Smooth muscle cell (in vitro differentiated cells): ENCODE measurements around the gene STRN3. TPM values are rescaled to one million over a fixed set of nuclear protein-coding genes. Genes with fewer than 3 reads are reported as not detected.

Experiments
- DNase-seq: peaks from one replicate; lab custom pipeline; 2025; ENCODE audit not compliant: unreplicated experiment; lab: John Stamatoyannopoulos, UW
- H2AFZ ChIP-seq: fragments of 200-600 bp; sonication (generic); 2 replicates; pipeline ENCODE4 v1.6.0; 2016; ENCODE audit warnings: antibody characterized with exemption, low read depth, mild to moderate bottlenecking
- H3F3A ChIP-seq: fragments of 200-600 bp; sonication (generic); 2 replicates; pipeline ENCODE4 v1.6.0; 2017; ENCODE audit warnings: antibody characterized with exemption, low read depth
- H3K27ac ChIP-seq: fragments of 200-600 bp; sonication (generic); 2 replicates; pipeline ENCODE4 v1.5.1; 2016; ENCODE audit warnings: low read depth, mild to moderate bottlenecking
- H3K27me3 ChIP-seq: fragments of 200-600 bp; sonication (generic); 2 replicates; pipeline ENCODE4 v1.6.1; 2016; ENCODE audit warnings: low read depth, mild to moderate bottlenecking
- H3K36me3 ChIP-seq: fragments of 200-600 bp; sonication (generic); 2 replicates; pipeline ENCODE4 v1.5.1; 2016; ENCODE audit warnings: low read depth
- H3K4me1 ChIP-seq: fragments of 200-600 bp; sonication (generic); 2 replicates; pipeline ENCODE4 v1.5.1; 2016; ENCODE audit warnings: low read depth
- H3K4me2 ChIP-seq: fragments of 200-600 bp; sonication (generic); 2 replicates; pipeline ENCODE4 v1.6.0; 2016; ENCODE audit warnings: mild to moderate bottlenecking
- H3K4me3 ChIP-seq: fragments of 200-600 bp; sonication (generic); 2 replicates; pipeline ENCODE4 v1.5.1; 2016; ENCODE audit warnings: mild to moderate bottlenecking
- H3K79me2 ChIP-seq: fragments of 200-600 bp; sonication (generic); 2 replicates; pipeline ENCODE4 v1.6.0; 2016; ENCODE audit warnings: low read depth, mild to moderate bottlenecking
- H3K9ac ChIP-seq: fragments of 200-600 bp; sonication (generic); 2 replicates; pipeline ENCODE4 v1.6.0; 2016; ENCODE audit warnings: low read depth
- H3K9me3 ChIP-seq: fragments of 200-600 bp; sonication (generic); replicated peaks from 2 replicates; pipeline ENCODE4 v1.5.1; 2016; ENCODE audit warnings: low read depth
- H4K20me1 ChIP-seq: fragments of 200-600 bp; sonication (generic); 2 replicates; pipeline ENCODE4 v1.6.0; 2016; ENCODE audit warnings: low read depth
- CTCF ChIP-seq: fragments of 200-600 bp; sonication (generic); IDR thresholded peaks from 2 replicates; pipeline ENCODE4 v1.5.1; 2017; ENCODE audit warnings: borderline replicate concordance, mild to moderate bottlenecking, antibody characterized with exemption; ENCODE audit not compliant: insufficient read depth, poor library complexity, severe bottlenecking
- WGBS: methylation state at CpG from one replicate; pipeline ENCODE4 v1.1.7; 2016; ENCODE audit warnings: low lambda C conversion rate; 5-methylcytosine and 5-hydroxymethylcytosine counted together
- polyA plus RNA-seq: library from polyadenylated mRNA; unstranded; fragments of >200 nt; fragmentation: Nextera tagmentation; extraction: Ambion mirVana; gene quantifications from 2 replicates; pipeline ENCODE4 v1.2.1, GENCODE V29; 2016
- total RNA-seq: library from RNA; depleted of rRNA; stranded (reverse); fragments of >200 nt; gene quantifications from 2 replicates; pipeline ENCODE4 v1.2.3, GENCODE V29; 2014

STRN3 gene
- total and polyA plus RNA-seq, 2 experiments from 2014 or later: 6.8 to 43.6 TPM

DNA sequence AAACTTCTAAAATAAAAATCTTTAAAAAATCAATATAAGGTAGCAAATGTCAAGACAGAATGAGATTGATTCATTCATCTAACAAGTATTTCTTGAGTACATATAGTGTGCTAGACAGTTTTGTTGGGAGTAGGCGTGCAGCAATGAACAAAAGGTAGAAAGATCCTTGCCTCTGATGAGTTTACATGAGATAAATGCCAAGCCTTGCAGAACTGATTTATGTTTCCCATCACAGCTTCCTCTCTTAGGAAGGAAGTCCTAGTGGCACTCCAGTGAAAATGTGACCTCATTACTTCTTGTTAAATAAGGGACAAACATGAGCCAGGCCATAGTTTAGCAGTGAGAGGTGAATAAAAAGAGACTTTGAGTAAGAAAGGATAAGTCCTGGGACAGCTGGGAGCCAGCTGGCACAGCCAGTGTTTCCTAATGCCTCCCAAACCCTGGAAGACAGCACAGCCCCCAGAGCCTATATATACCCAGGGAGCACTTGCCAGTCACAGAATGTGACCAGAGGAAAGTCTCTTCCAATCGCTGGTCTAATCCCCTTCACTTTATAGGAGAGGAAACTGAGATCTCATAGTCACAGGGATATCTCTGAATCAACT lies 156.5 kb downstream of the STRN3 start:
- H3K36me3 ChIP-seq: no peaks in the 10 kb centered on the region
- peaks cover 34% of the 10 kb centered on the region for H3K27me3 ChIP-seq
- H3K9me3 ChIP-seq: no peaks in the 10 kb centered on the region
- WGBS: 75% methylated on average over 2 of the region's 2 CpGs
- no peak overlapping the region for H2AFZ ChIP-seq
- DNase-seq: no peak
- H3K79me2 ChIP-seq: no peaks in the 10 kb centered on the region
- no peak overlapping the region for H3K9ac ChIP-seq
- H3K4me3 ChIP-seq: no peak overlapping the region
- H3K4me1 ChIP-seq: peaks cover 4% of the 10 kb centered on the region
- H3K27ac ChIP-seq: no peak overlapping the region
- H3K4me2 ChIP-seq: no peak overlapping the region
- H3F3A ChIP-seq: no peaks in the 10 kb centered on the region
- H4K20me1 ChIP-seq: no peaks in the 10 kb centered on the region
- no peak for TF ChIP-seq CTCF

- Histone ChIP-seq H3K4me3 (no peak overlapping the region), H3K27ac (no peak overlapping the region), H3K27me3 (peaks cover 25% of the 10 kb centered on the region), H3K4me2 (no peak overlapping the region), H3K36me3 (no peaks in the 10 kb centered on the region), H3F3A (no peaks in the 10 kb centered on the region), H2AFZ (no peak overlapping the region), H3K9me3 (no peaks in the 10 kb centered on the region), H4K20me1 (no peaks in the 10 kb centered on the region), H3K4me1 (no peaks in the 10 kb centered on the region), H3K9ac (no peak overlapping the region), H3K79me2 (no peaks in the 10 kb centered on the region)
- WGBS: 93% methylated on average over 5 of the region's 5 CpGs
- no peak for DNase-seq
- no peak for TF ChIP-seq CTCF
These were observed 157.4 kb downstream of the STRN3 start for GRCh38 chr14:30868736-30869135.

- no peak overlapping the region for H3K9ac ChIP-seq
- H3K4me3 ChIP-seq: no peak overlapping the region
- no peaks in the 10 kb centered on the region for H3F3A ChIP-seq
- no peaks in the 10 kb centered on the region for H3K79me2 ChIP-seq
- DNase-seq: no peak
- H3K4me1 ChIP-seq: no peaks in the 10 kb centered on the region
- no peaks in the 10 kb centered on the region for H3K36me3 ChIP-seq
- H3K27me3 ChIP-seq: no peaks in the 10 kb centered on the region
- 85% methylated on average over 5 of the region's 5 CpGs for WGBS
- H3K27ac ChIP-seq: no peak overlapping the region
- H4K20me1 ChIP-seq: no peaks in the 10 kb centered on the region
- TF ChIP-seq CTCF: no peak
- no peak overlapping the region for H2AFZ ChIP-seq
- no peak overlapping the region for H3K4me2 ChIP-seq
- H3K9me3 ChIP-seq: no peaks in the 10 kb centered on the region
These were observed 161.2 kb downstream of the STRN3 start for GRCh38 chr14:30864934-30865333.

- no peaks in the 10 kb centered on the region for H3K36me3 ChIP-seq
- WGBS: 0% methylated on average over 1 of the region's 1 CpG
- no peak overlapping the region for H2AFZ ChIP-seq
- no peak overlapping the region for H3K4me3 ChIP-seq
- H3K27me3 ChIP-seq: no peaks in the 10 kb centered on the region
- no peak for DNase-seq
- H4K20me1 ChIP-seq: no peaks in the 10 kb centered on the region
- H3K9ac ChIP-seq: no peak overlapping the region
- no peaks in the 10 kb centered on the region for H3K4me1 ChIP-seq
- no peaks in the 10 kb centered on the region for H3K79me2 ChIP-seq
- no peak for TF ChIP-seq CTCF
- H3F3A ChIP-seq: no peaks in the 10 kb centered on the region
- H3K27ac ChIP-seq: no peak overlapping the region
- no peaks in the 10 kb centered on the region for H3K9me3 ChIP-seq
- no peak overlapping the region for H3K4me2 ChIP-seq
These were observed 165.0 kb downstream of the STRN3 start for GRCh38 chr14:30861200-30861599.
